HG02973 (cell line): ENCODE results near the gene NASP.

Experiments used
- ATAC-seq: cut with Tn5 transposase; IDR thresholded peaks from one replicate; pipeline ENCODE4 v1.9.1; 2021; ENCODE audit warnings: moderate library complexity; ENCODE audit not compliant: unreplicated experiment

The NASP gene, protein sequence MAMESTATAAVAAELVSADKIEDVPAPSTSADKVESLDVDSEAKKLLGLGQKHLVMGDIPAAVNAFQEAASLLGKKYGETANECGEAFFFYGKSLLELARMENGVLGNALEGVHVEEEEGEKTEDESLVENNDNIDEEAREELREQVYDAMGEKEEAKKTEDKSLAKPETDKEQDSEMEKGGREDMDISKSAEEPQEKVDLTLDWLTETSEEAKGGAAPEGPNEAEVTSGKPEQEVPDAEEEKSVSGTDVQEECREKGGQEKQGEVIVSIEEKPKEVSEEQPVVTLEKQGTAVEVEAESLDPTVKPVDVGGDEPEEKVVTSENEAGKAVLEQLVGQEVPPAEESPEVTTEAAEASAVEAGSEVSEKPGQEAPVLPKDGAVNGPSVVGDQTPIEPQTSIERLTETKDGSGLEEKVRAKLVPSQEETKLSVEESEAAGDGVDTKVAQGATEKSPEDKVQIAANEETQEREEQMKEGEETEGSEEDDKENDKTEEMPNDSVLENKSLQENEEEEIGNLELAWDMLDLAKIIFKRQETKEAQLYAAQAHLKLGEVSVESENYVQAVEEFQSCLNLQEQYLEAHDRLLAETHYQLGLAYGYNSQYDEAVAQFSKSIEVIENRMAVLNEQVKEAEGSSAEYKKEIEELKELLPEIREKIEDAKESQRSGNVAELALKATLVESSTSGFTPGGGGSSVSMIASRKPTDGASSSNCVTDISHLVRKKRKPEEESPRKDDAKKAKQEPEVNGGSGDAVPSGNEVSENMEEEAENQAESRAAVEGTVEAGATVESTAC

DNA sequence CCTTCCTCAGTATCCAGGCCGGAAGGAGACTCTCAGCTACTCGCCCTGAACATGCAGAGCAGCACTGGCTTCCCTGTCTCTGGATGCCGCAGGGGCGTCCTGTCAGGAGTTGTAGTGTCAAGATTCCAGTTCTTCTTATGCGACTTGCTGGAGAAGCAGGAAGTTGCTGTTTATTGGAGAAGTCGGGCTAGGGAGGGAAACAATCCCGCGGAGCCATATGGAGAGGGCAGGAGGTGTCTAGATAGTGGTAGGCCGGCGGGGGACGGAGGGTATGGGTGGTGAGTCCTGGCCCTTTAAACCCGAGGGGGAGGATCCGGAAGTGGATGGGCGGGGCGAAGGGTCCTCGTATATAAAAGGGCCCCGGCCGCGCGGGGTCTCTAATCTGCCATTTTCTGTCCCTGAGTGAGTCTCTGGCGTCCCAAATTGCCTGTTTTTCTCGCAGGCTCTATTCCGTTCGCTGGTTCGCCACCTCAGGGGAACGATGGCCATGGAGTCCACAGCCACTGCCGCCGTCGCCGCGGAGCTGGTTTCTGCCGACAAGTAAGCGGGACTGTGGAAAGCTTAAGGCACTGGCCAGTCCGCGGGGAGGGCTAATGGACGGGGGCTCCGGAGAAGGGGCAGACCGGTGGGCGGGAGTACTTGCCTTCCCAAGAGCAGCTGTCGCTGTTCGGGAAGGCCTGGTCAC is at the start of gene NASP:
TSS of gene NASP (plus strand) at position 376 of the 685 bp plus-strand sequence. CDS start at position 482, 106 bp downstream.
- ATAC-seq = peak; percentile 35

DNA sequence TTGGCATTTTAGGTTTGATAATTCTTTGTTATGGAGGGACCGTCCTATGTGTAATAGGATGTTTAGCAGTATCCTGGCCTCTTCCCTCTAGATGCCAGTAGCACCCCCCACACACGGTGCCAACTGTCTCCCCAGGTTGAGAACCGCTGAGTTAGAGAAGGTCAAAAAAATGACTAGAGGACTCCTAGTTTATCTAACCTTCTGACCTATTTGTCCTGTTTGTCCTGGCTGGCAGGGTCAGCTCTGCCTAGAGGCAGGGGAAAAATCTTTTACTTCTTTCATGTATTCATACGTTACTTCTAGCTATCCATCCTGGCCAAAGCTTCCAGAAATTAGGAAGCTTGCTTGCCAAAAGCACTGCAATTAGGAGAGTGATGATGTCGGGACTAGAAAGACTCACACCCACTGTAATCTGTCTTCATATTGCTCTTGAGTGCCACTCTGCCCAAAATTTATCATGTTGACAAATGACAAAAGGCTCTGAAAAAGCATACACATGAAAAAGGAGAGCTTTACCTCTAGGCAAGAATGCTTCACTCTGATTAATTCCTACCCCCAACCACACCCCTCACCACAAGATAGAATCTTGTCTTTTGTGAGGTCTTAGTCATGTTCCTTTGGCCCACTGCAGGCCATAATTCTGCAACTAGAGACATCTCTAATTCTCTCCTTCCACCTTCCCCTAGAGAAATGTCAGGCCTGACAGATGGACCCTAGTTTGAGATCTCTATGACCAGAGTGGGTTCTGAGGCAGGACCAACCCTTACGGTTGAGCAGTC is 47.7 kb upstream of the NASP start:
- no peak for ATAC-seq

DNA sequence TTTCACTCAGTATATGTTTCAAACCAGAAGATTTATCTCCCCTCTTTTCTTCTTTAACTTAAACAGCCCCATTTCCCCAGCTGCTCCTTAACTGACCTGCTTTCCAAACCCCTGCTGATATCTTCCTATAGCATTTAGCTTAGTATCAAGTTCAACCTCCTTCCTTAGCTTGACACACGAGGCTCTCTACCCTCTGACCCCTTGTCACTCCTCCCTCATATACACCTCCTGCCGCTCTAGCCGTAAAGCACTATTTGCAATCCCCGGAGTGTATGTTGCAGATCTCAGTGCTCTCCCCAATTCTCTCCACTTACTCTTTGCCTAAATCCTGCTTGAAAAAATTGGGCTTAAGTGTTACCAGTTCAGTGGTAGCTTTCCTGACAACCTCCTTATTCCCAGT is 47.0 kb upstream of the NASP start:
- no peak for ATAC-seq

DNA sequence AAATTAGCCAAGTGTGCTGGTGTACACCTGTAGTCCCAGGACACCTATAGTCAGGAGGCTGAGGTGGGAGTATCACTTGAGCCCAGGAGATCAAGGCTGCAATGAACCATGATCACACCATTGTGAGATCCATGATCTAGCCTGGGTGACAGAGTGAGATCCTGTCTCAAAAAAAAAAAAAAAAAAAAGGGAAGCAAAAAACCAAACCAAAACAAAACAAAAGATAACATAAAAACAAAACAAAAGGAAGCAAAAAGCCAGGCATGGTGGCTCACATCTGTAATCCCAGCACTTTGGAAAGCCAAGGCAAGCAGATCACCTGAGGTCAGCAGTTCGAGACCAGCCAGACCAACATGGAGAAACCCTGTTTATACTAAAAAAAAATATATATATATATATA is 42.6 kb upstream of the NASP start:
- no peak for ATAC-seq

DNA sequence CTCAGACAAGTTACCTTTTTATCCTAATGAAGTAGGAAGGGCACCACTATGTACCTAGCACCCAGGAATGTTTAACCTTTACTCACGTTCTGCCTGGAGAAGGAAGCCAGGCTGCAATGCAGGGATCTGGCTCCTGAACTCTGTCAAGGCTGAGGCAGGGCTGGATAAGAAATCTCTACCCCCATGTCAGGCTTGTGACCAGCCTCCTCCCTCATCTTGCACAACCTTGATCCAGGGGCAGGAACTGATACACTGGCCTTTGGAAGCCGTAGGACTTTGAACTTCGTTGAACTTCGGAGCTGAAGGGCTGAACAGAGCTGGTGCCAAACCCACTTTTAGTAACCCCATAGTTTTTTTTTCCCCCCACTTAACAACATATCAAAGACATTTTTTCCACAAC is 41.2 kb upstream of the NASP start:
- ATAC-seq = no peak

DNA sequence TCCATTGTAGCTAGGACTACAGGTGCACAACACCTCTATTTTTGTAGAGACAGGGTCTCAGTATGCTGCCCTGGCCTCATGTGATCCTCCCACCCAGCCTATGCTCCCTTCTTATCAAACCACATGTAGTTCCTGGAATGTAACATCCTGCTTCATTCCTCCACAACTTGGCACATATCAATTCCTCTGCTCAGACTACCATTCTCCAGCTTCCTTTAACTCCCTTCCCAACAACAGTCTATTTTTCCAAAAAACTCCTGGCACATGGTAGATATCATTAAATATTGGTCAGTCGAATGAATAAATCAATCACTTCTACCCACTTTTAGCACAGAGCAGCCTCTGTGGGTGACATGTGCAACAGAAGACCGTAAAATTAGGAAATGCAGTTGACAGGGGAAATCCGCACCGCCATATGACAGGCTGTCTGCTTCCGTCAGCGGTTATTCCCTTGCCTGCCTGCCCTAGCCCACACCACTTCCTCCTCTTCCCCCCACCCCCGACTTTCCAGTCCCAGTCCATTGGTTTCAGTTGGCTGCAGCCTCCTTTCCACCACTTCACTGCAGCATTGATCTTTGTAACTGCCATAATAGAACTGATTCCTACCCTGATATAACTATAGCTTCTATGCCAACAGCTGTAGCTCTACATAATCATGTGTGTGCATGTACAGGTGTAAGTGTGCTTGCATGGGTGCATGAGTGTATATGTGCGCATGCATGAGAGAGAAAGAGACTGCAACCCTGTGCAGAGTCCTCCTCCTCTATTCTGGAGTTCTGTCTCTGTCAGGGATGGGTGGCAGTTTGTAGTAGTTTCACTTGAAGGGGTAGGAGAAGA is 40.0 kb upstream of the NASP start:
- peak; percentile 35 for ATAC-seq

DNA sequence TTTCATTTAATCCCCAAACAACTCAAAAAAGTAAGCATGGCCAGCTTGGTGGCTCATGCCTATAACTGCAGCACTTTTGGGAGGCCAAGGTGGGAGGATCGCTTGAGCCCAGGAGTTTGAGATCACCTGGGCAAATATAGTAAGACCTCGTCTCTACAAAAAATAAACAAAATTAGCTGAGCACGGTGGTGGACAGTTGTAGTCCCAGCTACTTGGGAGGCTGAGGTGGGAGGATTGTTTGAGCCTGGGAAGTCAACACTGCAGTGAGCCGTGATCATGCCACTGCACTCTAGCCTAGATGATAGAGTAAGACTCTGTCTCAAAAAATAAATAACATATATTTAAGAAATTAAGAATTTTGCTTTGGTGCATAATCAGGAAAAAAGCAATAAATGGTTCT is 39.3 kb upstream of the NASP start:
- ATAC-seq = no peak

DNA sequence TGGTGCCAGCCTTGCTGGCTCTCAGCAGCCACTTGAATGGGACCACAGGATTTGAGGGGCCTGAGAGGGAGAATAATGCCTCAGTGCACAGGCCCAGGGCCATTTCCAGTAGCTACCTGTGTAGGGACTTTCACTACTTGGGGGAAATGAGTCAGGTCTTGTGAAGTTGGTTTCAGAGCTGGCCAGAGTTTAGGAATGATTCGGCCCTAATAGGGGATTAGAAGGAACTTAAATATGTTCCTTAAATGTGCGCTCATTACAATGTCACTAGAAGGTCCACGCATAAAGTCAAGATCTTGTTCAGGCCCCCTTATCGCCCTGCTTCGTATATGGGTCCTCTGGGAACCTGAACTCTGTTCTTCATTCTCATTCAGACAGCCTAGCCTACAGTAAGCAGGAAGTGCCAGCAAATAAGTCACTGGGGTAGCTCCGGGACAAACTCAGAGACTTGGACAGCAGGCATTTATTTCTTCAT is 38.8 kb upstream of the NASP start:
- peak; percentile 68 for ATAC-seq

DNA sequence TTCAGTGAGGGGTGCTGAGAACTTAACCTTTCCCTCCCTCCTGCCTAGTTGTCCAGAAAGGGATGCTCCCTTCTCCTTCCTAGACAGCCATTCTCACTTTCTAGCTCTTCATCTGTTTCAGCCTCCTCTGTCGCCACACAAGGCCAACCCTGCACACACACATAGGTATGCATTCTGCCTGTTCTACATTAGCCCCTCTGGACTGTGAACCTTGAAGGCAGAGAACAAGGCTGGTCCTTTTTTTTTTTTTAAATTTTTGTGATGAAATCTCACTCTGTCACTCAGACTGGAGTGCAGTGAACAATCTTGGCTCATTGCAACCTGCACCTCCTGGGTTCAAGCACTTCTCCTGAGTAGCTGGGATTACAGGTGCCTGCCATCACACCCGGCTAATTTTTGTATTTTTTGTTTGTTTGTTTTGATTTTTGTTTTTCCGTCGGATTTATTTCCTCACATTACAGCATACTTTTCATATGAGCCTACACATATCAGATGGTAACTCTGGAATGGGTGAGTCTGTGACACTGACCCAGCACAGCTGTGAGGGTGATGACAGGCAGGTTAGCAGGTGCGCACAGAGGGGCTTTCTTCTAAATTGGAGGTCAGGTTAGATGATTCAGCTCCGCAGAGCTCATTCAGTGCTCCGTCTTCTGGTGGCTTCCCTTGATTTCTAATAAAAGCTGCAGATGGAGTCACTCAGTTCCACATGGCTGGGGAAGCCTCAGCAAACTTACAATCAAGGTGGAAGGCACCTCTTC is 38.1 kb upstream of the NASP start:
- no peak for ATAC-seq

DNA sequence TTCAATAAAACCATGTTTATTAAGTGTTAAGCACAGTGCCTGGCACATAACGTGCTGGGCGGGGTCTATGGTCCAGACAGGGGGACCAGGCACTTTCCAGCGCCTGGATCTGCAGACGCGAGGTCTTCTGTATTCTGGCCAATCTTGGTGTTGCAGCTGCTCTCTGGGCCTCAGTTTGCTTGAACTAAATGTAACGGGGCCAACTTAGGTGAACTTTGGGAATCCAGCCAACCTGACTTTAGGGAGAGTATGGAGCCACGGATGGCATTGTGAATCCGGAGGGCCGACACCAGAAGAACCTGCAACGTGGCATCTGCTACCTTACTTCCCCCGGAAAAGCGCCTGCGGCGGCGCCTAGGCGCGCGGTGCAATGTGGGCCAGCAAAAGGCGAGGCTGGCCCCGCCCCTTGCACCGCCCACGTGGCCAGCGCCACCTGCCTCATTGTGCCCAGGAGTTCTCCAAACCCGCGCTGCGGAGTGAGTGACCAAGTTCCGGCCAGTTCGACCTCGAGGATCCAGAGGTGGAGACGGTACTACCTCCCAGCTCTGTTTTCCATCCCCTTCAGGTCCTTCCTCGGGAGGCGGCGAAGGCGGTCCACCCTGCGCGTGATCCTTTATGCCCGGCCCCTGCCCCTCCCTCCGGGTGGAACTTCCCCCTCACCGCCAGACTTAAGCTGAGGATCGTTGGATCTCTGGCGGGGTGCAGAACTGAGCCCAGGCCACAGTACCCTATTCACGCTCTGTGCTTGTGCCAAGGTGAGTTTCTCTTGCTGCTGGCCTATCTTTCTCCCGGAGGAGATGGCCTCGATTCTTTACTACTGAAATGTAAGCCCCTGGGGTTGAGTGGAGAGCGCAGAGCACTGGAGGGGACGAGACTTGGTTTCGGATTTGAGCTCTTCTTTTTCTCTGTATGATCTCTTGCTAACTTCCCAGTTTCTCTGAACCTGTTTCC is 33.2 kb upstream of the NASP start, which contains the start of gene AKR1A1:
TSS of gene AKR1A1 (plus strand) at position 426 of the 951 bp plus-strand sequence. CDS start 10,969 bp downstream, outside the sequence.
- peak; percentile 79 for ATAC-seq

DNA sequence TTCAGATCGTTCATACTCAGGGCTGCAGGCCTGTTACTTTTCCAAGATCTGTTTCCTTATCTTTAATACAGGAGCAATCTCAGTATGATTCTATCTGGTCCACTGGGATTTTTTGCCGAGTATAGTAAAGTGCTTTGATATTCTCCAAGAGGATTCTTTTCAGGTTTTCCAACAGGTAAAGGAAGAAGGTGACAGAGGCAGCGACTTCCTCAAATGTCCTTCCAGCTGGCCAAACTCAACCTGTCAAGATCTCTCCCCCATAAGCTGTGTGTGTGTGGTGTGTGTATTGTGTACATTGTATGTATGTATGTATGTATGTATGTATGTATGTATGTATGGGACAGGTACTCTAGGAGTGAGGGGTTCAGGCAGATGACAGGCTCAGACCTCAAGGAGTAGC is 32.2 kb upstream of the NASP start:
- no peak for ATAC-seq

DNA sequence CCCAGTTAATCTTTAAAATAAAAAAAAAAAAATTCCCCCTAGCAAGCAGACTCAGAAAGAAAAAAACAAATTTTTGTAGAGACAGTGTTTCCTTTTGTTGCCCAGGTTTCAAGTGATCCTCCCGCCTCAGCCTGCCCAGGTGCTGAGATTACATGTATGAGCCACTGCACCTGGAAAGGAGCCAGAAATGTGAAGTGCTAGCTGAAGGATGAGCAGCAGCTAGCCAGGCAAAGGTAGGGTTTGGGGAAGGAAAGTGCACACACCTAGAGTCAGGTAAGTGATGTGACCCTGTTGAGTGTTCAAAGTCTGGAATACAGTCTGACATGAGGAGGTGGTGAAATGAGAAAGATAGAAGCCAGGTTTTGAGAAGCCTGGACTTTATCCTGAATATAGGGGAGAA is 31.5 kb upstream of the NASP start:
- no peak for ATAC-seq

DNA sequence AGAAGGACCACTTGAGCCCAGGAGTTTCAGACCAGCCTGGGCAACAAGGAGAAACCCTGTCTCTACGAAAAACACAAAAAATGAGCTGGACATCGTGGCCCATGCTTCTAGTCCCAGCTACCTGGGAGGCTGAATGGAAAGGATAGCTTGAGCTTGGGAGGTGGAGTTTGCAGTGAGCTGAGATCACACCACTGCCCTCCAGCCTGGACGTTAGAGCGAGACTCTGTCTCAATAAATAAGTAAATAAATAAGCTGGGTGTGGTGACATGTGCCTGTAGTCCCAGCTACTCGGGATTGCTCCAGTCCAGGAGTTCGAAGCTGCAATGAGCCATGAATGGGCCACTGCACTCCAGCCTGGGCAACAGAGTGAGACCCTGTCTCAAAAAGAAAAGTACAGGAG is 29.6 kb upstream of the NASP start:
- ATAC-seq = no peak

DNA sequence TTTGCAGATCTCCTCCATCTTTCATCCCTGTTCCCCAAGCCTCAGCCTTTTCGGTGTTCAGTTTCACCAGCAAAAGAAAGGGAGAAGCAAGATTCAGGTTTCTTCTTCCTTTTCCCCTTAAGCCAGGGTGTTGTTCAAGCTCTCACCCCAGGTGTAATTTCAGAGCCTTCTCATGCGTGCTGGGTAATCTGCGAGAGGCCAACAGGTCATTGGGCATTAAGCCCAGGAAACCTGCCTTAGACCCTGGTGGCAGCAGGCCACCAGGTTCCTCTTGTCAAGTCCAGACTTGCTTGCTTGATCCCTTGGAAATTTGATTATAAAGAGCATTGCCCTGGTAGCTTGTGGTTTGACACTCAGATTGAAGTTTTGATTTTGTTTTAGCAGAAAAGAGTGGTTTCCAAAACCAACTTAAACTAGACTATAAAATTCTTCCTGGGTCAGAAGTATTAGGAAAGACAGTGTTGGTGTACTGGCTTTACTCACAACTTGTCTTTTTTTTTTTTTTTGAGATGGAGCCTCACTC is 26.4 kb upstream of the NASP start:
- no peak for ATAC-seq

DNA sequence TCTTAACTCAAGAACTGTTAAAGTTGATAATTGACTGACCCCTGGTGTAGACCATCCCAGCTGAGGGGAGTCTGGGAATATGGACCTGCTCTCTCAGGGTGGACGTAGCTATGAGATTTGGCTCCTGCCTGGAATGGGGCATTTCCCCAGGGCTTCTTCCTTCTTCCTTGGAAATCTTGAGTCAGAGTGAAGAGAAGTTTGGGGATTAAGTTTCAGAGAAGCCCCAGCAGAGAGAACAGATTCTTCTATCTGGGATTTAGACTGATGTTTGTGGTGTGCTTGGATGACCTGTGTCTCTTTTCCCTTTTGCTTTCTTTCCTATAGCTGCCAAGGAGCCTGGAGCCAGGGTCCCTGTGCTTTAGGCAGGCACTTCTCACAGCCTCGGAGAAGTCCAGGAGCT is 20.0 kb upstream of the NASP start:
- ATAC-seq = no peak

DNA sequence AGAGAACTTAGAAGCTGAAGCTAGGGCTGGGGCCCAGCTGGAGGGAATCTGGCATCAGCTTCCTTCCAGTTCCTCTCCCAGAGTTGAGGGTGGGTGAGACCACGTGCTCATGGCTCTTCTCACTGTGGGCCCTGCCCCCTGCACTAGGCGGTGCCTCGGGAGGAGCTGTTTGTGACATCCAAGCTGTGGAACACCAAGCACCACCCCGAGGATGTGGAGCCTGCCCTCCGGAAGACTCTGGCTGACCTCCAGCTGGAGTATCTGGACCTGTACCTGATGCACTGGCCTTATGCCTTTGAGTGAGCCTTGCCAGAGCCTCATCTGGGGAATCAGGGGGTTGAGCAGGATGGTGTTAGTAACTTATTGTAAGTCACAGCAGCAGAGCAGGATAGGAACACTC is 17.1 kb upstream of the NASP start:
- no peak for ATAC-seq

DNA sequence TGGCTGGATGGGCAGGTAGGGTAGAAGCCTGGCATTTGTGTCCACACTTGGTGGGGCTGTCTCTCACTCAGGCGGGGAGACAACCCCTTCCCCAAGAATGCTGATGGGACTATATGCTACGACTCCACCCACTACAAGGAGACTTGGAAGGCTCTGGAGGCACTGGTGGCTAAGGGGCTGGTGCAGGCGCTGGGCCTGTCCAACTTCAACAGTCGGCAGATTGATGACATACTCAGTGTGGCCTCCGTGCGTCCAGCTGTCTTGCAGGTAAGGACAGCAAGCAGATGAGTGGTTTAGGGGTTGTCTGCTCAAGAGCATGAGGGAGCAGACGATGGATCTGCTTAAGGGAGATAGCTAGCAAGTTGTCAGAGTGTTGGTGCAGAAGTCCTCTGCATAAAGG is 15.9 kb upstream of the NASP start:
- no peak for ATAC-seq

DNA sequence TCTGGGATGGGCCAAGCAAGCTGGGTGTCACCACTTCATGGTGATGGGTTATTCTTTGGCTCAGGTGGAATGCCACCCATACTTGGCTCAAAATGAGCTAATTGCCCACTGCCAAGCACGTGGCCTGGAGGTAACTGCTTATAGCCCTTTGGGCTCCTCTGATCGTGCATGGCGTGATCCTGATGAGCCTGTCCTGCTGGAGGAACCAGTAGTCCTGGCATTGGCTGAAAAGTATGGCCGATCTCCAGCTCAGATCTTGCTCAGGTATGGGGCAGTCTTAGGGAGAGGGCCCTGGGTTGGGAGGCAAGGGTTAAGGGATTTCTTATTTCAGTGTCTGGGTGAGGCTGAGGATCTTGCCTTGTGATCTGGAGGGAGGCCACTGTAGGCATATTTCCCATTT is 15.4 kb upstream of the NASP start:
- ATAC-seq = no peak
